ENCODE data around the gene SDC4. TPM values are rescaled to one million over a fixed set of nuclear protein-coding genes. Genes with fewer than 3 reads are reported as not detected.
A peak's percentile ranks its signal among the peaks of the same experiment; 100 is the strongest.

SDC4 gene
- total and polyA plus RNA-seq, 9 of the 15 experiments (the other 6 are each of a cell fraction or from before 2014, with no cell fraction given), result 2.1 to 10.7 (median 6.3) TPM

- TF ChIP-seq TAF9B (IDR thresholded peaks at IDR 0.05; ENCODE audit: partially characterized antibody), result no peak
- TF ChIP-seq BRF1 (IDR thresholded peaks at IDR 0.05; ENCODE audit: borderline replicate concordance, extremely low read depth, insufficient read length), result no peak
- TF ChIP-seq TEAD1 (CRISPR knock-in tag; IDR thresholded peaks at IDR 0.05), result no peak
- no peak for TF ChIP-seq SRSF9 (IDR thresholded peaks at IDR 0.05; ENCODE audit: borderline replicate concordance, low read depth, low read length)
- no peak for TF ChIP-seq MYBL2 (IDR thresholded peaks at IDR 0.05; ENCODE audit: low read depth)
- no peak for TF ChIP-seq MYBL2 (CRISPR knock-in tag; IDR thresholded peaks at IDR 0.05; ENCODE audit: borderline replicate concordance)
- TF ChIP-seq BRCA1 (IDR thresholded peaks at IDR 0.05), result no peak
- TF ChIP-seq BRCA1 (CRISPR knock-in tag; IDR thresholded peaks at IDR 0.05), result no peak
- TF ChIP-seq, protein P1, sequence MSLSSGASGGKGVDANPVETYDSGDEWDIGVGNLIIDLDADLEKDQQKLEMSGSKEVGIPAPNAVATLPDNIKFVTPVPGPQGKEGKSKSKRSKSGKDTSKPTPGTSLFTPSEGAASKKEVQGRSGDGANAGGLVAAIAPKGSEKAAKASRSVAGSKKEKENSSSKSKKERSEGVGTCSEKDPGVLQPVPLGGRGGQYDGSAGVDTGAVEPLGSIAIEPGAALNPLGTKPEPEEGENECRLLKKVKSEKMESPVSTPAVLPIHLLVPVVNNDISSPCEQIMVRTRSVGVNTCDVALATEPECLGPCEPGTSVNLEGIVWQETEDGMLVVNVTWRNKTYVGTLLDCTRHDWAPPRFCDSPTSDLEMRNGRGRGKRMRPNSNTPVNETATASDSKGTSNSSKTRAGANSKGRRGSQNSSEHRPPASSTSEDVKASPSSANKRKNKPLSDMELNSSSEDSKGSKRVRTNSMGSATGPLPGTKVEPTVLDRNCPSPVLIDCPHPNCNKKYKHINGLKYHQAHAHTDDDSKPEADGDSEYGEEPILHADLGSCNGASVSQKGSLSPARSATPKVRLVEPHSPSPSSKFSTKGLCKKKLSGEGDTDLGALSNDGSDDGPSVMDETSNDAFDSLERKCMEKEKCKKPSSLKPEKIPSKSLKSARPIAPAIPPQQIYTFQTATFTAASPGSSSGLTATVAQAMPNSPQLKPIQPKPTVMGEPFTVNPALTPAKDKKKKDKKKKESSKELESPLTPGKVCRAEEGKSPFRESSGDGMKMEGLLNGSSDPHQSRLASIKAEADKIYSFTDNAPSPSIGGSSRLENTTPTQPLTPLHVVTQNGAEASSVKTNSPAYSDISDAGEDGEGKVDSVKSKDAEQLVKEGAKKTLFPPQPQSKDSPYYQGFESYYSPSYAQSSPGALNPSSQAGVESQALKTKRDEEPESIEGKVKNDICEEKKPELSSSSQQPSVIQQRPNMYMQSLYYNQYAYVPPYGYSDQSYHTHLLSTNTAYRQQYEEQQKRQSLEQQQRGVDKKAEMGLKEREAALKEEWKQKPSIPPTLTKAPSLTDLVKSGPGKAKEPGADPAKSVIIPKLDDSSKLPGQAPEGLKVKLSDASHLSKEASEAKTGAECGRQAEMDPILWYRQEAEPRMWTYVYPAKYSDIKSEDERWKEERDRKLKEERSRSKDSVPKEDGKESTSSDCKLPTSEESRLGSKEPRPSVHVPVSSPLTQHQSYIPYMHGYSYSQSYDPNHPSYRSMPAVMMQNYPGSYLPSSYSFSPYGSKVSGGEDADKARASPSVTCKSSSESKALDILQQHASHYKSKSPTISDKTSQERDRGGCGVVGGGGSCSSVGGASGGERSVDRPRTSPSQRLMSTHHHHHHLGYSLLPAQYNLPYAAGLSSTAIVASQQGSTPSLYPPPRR (CRISPR knock-in tag; IDR thresholded peaks at IDR 0.05; ENCODE audit: borderline replicate concordance), result no peak
- no peak for TF ChIP-seq JUNB (CRISPR knock-in tag; conservative IDR thresholded peaks at IDR 0.05)
- TF ChIP-seq TEAD2 (tag; IDR thresholded peaks at IDR 0.05), result no peak
- no peak for TF ChIP-seq PYGO2 (tag; IDR thresholded peaks at IDR 0.05)
- TF ChIP-seq SMC3 (conservative IDR thresholded peaks at IDR 0.05; ENCODE audit: insufficient read depth, low read depth, low read length), result no peak
- no peak for TF ChIP-seq ZNF699 (CRISPR knock-in tag; IDR thresholded peaks at IDR 0.05; ENCODE audit: insufficient replicate concordance)
- no peak; the same call in 1 of the 2 replicates for TF ChIP-seq TFAP4 (CRISPR knock-in tag; IDR thresholded peaks at IDR 0.05; ENCODE audit: borderline replicate concordance)
- peak; percentile 77 to 80 for TF ChIP-seq NRF1 (conservative IDR thresholded peaks at IDR 0.05 in 1 of 2, IDR thresholded peaks at IDR 0.05 in 1 of 2)
- TF ChIP-seq ILK (tag; IDR thresholded peaks at IDR 0.05; ENCODE audit: borderline replicate concordance, low read depth), result no peak
- TF ChIP-seq ZNF146 (CRISPR knock-in tag; IDR thresholded peaks at IDR 0.05; ENCODE audit: unreplicated experiment), result no peak
- no peak for TF ChIP-seq MEIS2 (IDR thresholded peaks at IDR 0.05; ENCODE audit: partially characterized antibody)
- TF ChIP-seq, protein P2, sequence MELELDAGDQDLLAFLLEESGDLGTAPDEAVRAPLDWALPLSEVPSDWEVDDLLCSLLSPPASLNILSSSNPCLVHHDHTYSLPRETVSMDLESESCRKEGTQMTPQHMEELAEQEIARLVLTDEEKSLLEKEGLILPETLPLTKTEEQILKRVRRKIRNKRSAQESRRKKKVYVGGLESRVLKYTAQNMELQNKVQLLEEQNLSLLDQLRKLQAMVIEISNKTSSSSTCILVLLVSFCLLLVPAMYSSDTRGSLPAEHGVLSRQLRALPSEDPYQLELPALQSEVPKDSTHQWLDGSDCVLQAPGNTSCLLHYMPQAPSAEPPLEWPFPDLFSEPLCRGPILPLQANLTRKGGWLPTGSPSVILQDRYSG (tag; conservative IDR thresholded peaks at IDR 0.05; ENCODE audit: low read depth), result no peak
Measured at GRCh38 chr20:45293041-45294002, 54.9 kb downstream of the SDC4 start (continued).

Measured in K562 (cell line).